IMR-90 (cell line): ENCODE data around the gene TENT5C.

Experiments
- CEBPB ChIP-seq: IDR thresholded peaks from 2 replicates; pipeline ENCODE4 v1.6.1; 2012; ENCODE audit warnings: low read depth, low read length, improper control_type of control experiment
- CHD1 ChIP-seq: IDR thresholded peaks from 2 replicates; pipeline ENCODE4 v1.6.1; 2012; ENCODE audit warnings: low read depth, low read length, improper control_type of control experiment
- CTCF ChIP-seq: conservative IDR thresholded peaks from 2 replicates; pipeline ENCODE4 v1.5.1; 2012; ENCODE audit warnings: mild to moderate bottlenecking, low read depth, low read length, improper control_type of control experiment
- ELK1 ChIP-seq: fragments of 150-350 bp; IDR thresholded peaks from 2 replicates; pipeline ENCODE4 v1.6.1; 2016; ENCODE audit warnings: low read depth, mild to moderate bottlenecking, low read length, moderate library complexity, borderline replicate concordance
- MAFK ChIP-seq: IDR thresholded peaks from 2 replicates; pipeline ENCODE4 v1.6.1; 2012; ENCODE audit warnings: low read depth, low read length, improper control_type of control experiment
- MAZ ChIP-seq: IDR thresholded peaks from 2 replicates; pipeline ENCODE4 v1.6.1; 2012; ENCODE audit warnings: low read depth, mild to moderate bottlenecking, low read length, improper control_type of control experiment, moderate library complexity, borderline replicate concordance
- POLR2A ChIP-seq: IDR thresholded peaks from 2 replicates; pipeline ENCODE4 v1.6.1; 2012; ENCODE audit warnings: mild to moderate bottlenecking, low read depth, low read length
- RCOR1 ChIP-seq: IDR thresholded peaks from 2 replicates; pipeline ENCODE4 v1.6.1; 2012; ENCODE audit warnings: mild to moderate bottlenecking, low read length, improper control_type of control experiment; ENCODE audit not compliant: insufficient replicate concordance
- RFX5 ChIP-seq: IDR thresholded peaks from 2 replicates; pipeline ENCODE4 v1.8.0; 2012; ENCODE audit warnings: low read depth, mild to moderate bottlenecking, low read length, moderate library complexity
- SMC3 ChIP-seq: fragments of 150-350 bp; IDR thresholded peaks from 2 replicates; pipeline ENCODE4 v1.6.1; 2016; ENCODE audit warnings: low read depth, mild to moderate bottlenecking, antibody characterized with exemption, low read length, moderate library complexity

- TF ChIP-seq ELK1 (no peak), CTCF (no peak), MAZ (no peak), POLR2A (no peak), RCOR1 (no peak), SMC3 (no peak), RFX5 (no peak), CEBPB (no peak), MAFK (no peak), CHD1 (no peak)
These were observed 49.5 kb upstream of the TENT5C start for GRCh38 chr1:117556341-117556740.
